ENCODE data around the gene TMEM184B. TPM values are rescaled to one million over a fixed set of nuclear protein-coding genes. Genes with fewer than 3 reads are reported as not detected.

TMEM184B gene
- polyA plus RNA-seq, 1 experiment = 75.5 TPM

- peaks cover 82% of the 10 kb centered on the region for H3K36me3 ChIP-seq (ENCODE audit: control insufficient read depth, insufficient read depth, low read length)
- CTCF ChIA-PET = no interaction called here
- POLR2A ChIA-PET = no interaction called here
These were observed 26.9 kb upstream of the TMEM184B start for GRCh38 chr22:38299770-38300102.

GRCh38 chr22:38298312-38299005 is 25.6 kb upstream of the TMEM184B start:
- H3K36me3 ChIP-seq (ENCODE audit: control insufficient read depth, insufficient read depth, low read length) = peaks cover 86% of the 10 kb centered on the region
- ChIA-PET CTCF (interaction anchor here (0.9 to 1.4 kb wide), 4 partner anchors 9 to 34 kb away, joined by 3 to 6 read pairs (median 5); no protein-coding TSS in a partner anchor), POLR2A (no interaction called here)
- no peak overlapping the region for H3K4me3 ChIP-seq (ENCODE audit: low read depth, low read length)
- peak; percentile 45 for TF ChIP-seq CTCF (IDR thresholded peaks at IDR 0.05; ENCODE audit: insufficient read depth, low read depth, low read length)
- no peak for DNase-seq (ENCODE audit: low read depth)
- H3K27me3 ChIP-seq (ENCODE audit: control insufficient read depth, insufficient read depth, low read length) = no peaks in the 10 kb centered on the region

More at GRCh38 chr22:38299770-38300102, 26.9 kb upstream of the TMEM184B start:
- no peak overlapping the region for H3K4me3 ChIP-seq (ENCODE audit: low read depth, low read length)
- DNase-seq (ENCODE audit: low read depth) = no peak
- H3K27me3 ChIP-seq (ENCODE audit: control insufficient read depth, insufficient read depth, low read length) = no peaks in the 10 kb centered on the region
- TF ChIP-seq CTCF (IDR thresholded peaks at IDR 0.05; ENCODE audit: insufficient read depth, low read depth, low read length) = no peak

GRCh38 chr22:38296372-38296771 is 23.6 kb upstream of the TMEM184B start:
- ChIA-PET POLR2A (no interaction called here), CTCF (interaction anchor here (1.2 to 1.6 kb wide), 2 partner anchors 11 to 182 kb away, joined by 3 to 7 read pairs; no protein-coding TSS in a partner anchor)
- no peak for DNase-seq (ENCODE audit: low read depth)
- TF ChIP-seq CTCF (IDR thresholded peaks at IDR 0.05; ENCODE audit: insufficient read depth, low read depth, low read length) = no peak
- H3K27me3 ChIP-seq (ENCODE audit: control insufficient read depth, insufficient read depth, low read length) = no peaks in the 10 kb centered on the region
- H3K4me3 ChIP-seq (ENCODE audit: low read depth, low read length) = no peak overlapping the region
- H3K36me3 ChIP-seq (ENCODE audit: control insufficient read depth, insufficient read depth, low read length) = peaks cover 79% of the 10 kb centered on the region

GRCh38 chr22:38295863-38296262 is 23.1 kb upstream of the TMEM184B start:
- peaks cover 80% of the 10 kb centered on the region for H3K36me3 ChIP-seq (ENCODE audit: control insufficient read depth, insufficient read depth, low read length)
- H3K27me3 ChIP-seq (ENCODE audit: control insufficient read depth, insufficient read depth, low read length) = no peaks in the 10 kb centered on the region
- no peak for DNase-seq (ENCODE audit: low read depth)
- TF ChIP-seq CTCF (IDR thresholded peaks at IDR 0.05; ENCODE audit: insufficient read depth, low read depth, low read length) = no peak
- no peak overlapping the region for H3K4me3 ChIP-seq (ENCODE audit: low read depth, low read length)
- CTCF ChIA-PET = interaction anchor here (0.6 to 1.8 kb wide), 4 partner anchors 12 to 1327 kb away, joined by 3 to 7 read pairs (median 4); no protein-coding TSS in a partner anchor
- POLR2A ChIA-PET = no interaction called here

- Histone ChIP-seq H3K27me3 (ENCODE audit: control insufficient read depth, insufficient read depth, low read length) (no peaks in the 10 kb centered on the region), H3K36me3 (ENCODE audit: control insufficient read depth, insufficient read depth, low read length) (peaks cover 76% of the 10 kb centered on the region), H3K4me3 (ENCODE audit: low read depth, low read length) (no peak overlapping the region)
- TF ChIP-seq CTCF (IDR thresholded peaks at IDR 0.05; ENCODE audit: insufficient read depth, low read depth, low read length) = no peak
- CTCF ChIA-PET = interaction anchor here (0.6 to 1.8 kb wide), 2 partner anchors 17 to 1326 kb away, joined by 3 to 4 read pairs; no protein-coding TSS in a partner anchor
- POLR2A ChIA-PET = no interaction called here
- DNase-seq (ENCODE audit: low read depth) = no peak
These were observed 22.5 kb upstream of the TMEM184B start for GRCh38 chr22:38295339-38295738.
